Endothelial cell of umbilical vein (primary cell): ENCODE data around the gene NFATC3. TPM values are rescaled to one million over a fixed set of nuclear protein-coding genes. Genes with fewer than 3 reads are reported as not detected.

Experiments used
- BruUV-seq: library from RNA; stranded (reverse); fragments of 400-500 nt; replicated peaks from 2 replicates; lab custom pipeline; 2021; lab: Mats Ljungman, UMichigan
- CTCF ChIA-PET: fragments of 300-600, 350-600 bp; sonication (Branson Sonifier 250); formaldehyde crosslinking; loops from one replicate; lab custom pipeline; 2021; ENCODE audit warnings: antibody characterized with exemption, inconsistent platforms; lab: Charles Lee
- POLR2A ChIA-PET: fragments of 300-600, 350-600 bp; sonication (Branson Sonifier 250); formaldehyde crosslinking; loops from one replicate; lab custom pipeline; 2021; ENCODE audit warnings: antibody characterized with exemption, inconsistent platforms; lab: Charles Lee
- DNase-seq: peaks from one replicate; pipeline ENCODE4 v3.0.0-alpha.2; 2011; ENCODE audit warnings: low read depth, low spot score
- FAIRE-seq: peaks from 2 replicates; lab custom pipeline; 2011; peaks lifted over from hg19 to GRCh38; lab: Jason Lieb, UNC
- H2AFZ ChIP-seq: 2 replicates; pipeline ENCODE4 v1.6.0; 2012; ENCODE audit warnings: low read depth, low read length, control low read depth, inconsistent platforms
- H3K27ac ChIP-seq: 2 replicates; pipeline ENCODE4 v1.5.1; 2011; ENCODE audit warnings: low read depth, mild to moderate bottlenecking, control low read depth, low read length, moderate library complexity; ENCODE audit not compliant: insufficient read depth
- H3K27me3 ChIP-seq, 2 experiments: 2 replicates each; pipeline versions ENCODE4 v1.6.0 to v1.6.1; 2011; ENCODE audit warnings: low read length in 2 of 2, mixed read lengths in 1 of 2; ENCODE audit not compliant: control insufficient read depth in 2 of 2, insufficient read depth in 2 of 2
- H3K36me3 ChIP-seq, 2 experiments: 2 replicates in 1 of 2; 3 replicates in 1 of 2; pipeline ENCODE4 v1.5.1; 2011; ENCODE audit warnings: low read length in 2 of 2, mild to moderate bottlenecking in 1 of 2, moderate library complexity in 1 of 2; ENCODE audit not compliant: control insufficient read depth in 2 of 2, insufficient read depth in 2 of 2; ENCODE audit errors: extremely low read depth in 1 of 2
- H3K4me1 ChIP-seq: 3 replicates; pipeline ENCODE4 v1.5.1; 2011; ENCODE audit warnings: mild to moderate bottlenecking, low read length; ENCODE audit not compliant: control insufficient read depth, insufficient read depth; ENCODE audit errors: extremely low read depth
- H3K4me2 ChIP-seq: 2 replicates; pipeline ENCODE4 v1.6.1; 2011; ENCODE audit warnings: low read length, control low read depth, mixed read lengths; ENCODE audit not compliant: insufficient read depth
- H3K4me3 ChIP-seq, 3 experiments: fragments of 200-600 bp in 1 of 3; sonication (generic), shearing (Covaris generic) in 1 of 3; replicated peaks in 1 of 3; 2 replicates each; pipeline ENCODE4 v1.5.1; 2011 to 2016; ENCODE audit warnings: control low read depth in 3 of 3, low read length in 3 of 3, mild to moderate bottlenecking in 2 of 3, inconsistent platforms in 1 of 3, low read depth in 1 of 3, moderate library complexity in 1 of 3; ENCODE audit not compliant: insufficient read depth in 1 of 3
- H3K79me2 ChIP-seq: 2 replicates; pipeline ENCODE4 v1.6.0; 2012; ENCODE audit warnings: low read length, inconsistent platforms; ENCODE audit not compliant: control insufficient read depth, insufficient read depth
- H3K9ac ChIP-seq: replicated peaks from 2 replicates; pipeline ENCODE3; 2011; ENCODE audit warnings: low read length, control low read depth; ENCODE audit not compliant: insufficient read depth; ENCODE audit errors: extremely low read depth
- H3K9me1 ChIP-seq: replicated peaks from 3 replicates; pipeline ENCODE4 v1.6.0; 2011; ENCODE audit warnings: mild to moderate bottlenecking, low read length; ENCODE audit not compliant: control insufficient read depth, insufficient read depth; ENCODE audit errors: extremely low read depth
- H3K9me3 ChIP-seq: replicated peaks from 2 replicates; pipeline ENCODE4 v1.5.1; 2012; ENCODE audit warnings: low read length, inconsistent platforms; ENCODE audit not compliant: control insufficient read depth, insufficient read depth
- H4K20me1 ChIP-seq: replicated peaks from 2 replicates; pipeline ENCODE3; 2011; ENCODE audit warnings: mild to moderate bottlenecking, low read length; ENCODE audit not compliant: control insufficient read depth, insufficient read depth; ENCODE audit errors: extremely low read depth
- EZH2 ChIP-seq: IDR thresholded peaks from 2 replicates; pipeline ENCODE4 v1.6.1; 2012; ENCODE audit warnings: borderline replicate concordance, low read depth, mild to moderate bottlenecking, moderate library complexity, low read length, inconsistent platforms; ENCODE audit not compliant: severe bottlenecking
- FOS ChIP-seq: IDR thresholded peaks from 2 replicates; pipeline ENCODE4 v1.6.1; 2011; ENCODE audit warnings: mild to moderate bottlenecking, low read length, moderate library complexity, borderline replicate concordance; ENCODE audit not compliant: insufficient read depth
- GATA2 ChIP-seq: IDR thresholded peaks from 2 replicates; pipeline ENCODE4 v1.7.0; 2011; ENCODE audit warnings: low read depth, mild to moderate bottlenecking, moderate library complexity, mixed read lengths, low read length; ENCODE audit not compliant: insufficient read length, insufficient read depth
- JUN ChIP-seq: IDR thresholded peaks from 2 replicates; pipeline ENCODE4 v1.6.1; 2011; ENCODE audit warnings: borderline replicate concordance, low read depth; ENCODE audit not compliant: insufficient read length, insufficient read depth
- MYC ChIP-seq: IDR thresholded peaks from one replicate; pipeline ENCODE4 v1.6.1; 2011; ENCODE audit warnings: mild to moderate bottlenecking, low read depth, low read length
- POLR2A ChIP-seq: IDR thresholded peaks from 2 replicates; pipeline ENCODE4 v1.6.1; 2012; ENCODE audit warnings: low read depth, mild to moderate bottlenecking, control low read depth, low read length
- POLR2AphosphoS5 ChIP-seq: IDR thresholded peaks from 2 replicates; pipeline ENCODE4 v1.6.1; 2012; ENCODE audit warnings: low read depth, mild to moderate bottlenecking, control low read depth, low read length, moderate library complexity; ENCODE audit not compliant: insufficient read depth
- dilution Hi-C: fragments of 300-500 bp; cut with MboI; formaldehyde crosslinking; loops from one replicate; pipeline ENCODE4 v1.15.0; 2019; ENCODE audit warnings: low sequenced_read_pairs; ENCODE audit not compliant: extremely low pct_ligation_motif_present
- intact Hi-C: fragments of 100-400 bp; cut with micrococcal nuclease; formaldehyde crosslinking; loops from one replicate; pipeline ENCODE4 v1.10.0; 2022
- microRNA-seq: library from miRNA; unstranded; fragments of <30 nt; microRNA quantifications from one replicate; pipeline ENCODE4 v1.2.0, GENCODE V29; 2021; ENCODE audit warnings: borderline number of aligned reads, borderline replicate concordance
- polyA plus RNA-seq, 4 experiments: library from polyadenylated mRNA; depleted of rRNA in 3 of 4; stranded (reverse) in 3 of 4; unstranded in 1 of 4; fragments of >200 nt; gene quantifications; 2 replicates each; pipeline versions ENCODE4 v1.2.1 to v1.2.3, GENCODE V29; 2011 to 2012; ENCODE audit warnings: missing spikeins in 1 of 4
- small RNA-seq: library from RNA; depleted of rRNA; stranded (forward); fragments of <200 nt; gene quantifications from one replicate; pipeline ENCODE3, GENCODE V24; 2012; ENCODE audit warnings: low replicate concordance, low read depth; ENCODE audit not compliant: insufficient read depth, insufficient read length
- total RNA-seq: library from RNA; stranded (reverse); gene quantifications from 2 replicates; pipeline ENCODE4 v1.2.3, GENCODE V29; 2021
- TF ChIP-seq, protein P1 (sequence below), 2 donors: IDR thresholded peaks; 1 replicate in 1 of 2; 2 replicates in 1 of 2; pipeline ENCODE4 v1.5.1; 2011; ENCODE audit warnings: low read length in 2 of 2, mild to moderate bottlenecking in 2 of 2, moderate library complexity in 2 of 2, control low read depth in 1 of 2, inconsistent platforms in 1 of 2, low read depth in 1 of 2; ENCODE audit not compliant: insufficient read depth in 1 of 2; ENCODE audit errors: extremely low read depth in 1 of 2
- TF ChIP-seq, protein P2 (sequence below): IDR thresholded peaks from 2 replicates; pipeline ENCODE4 v1.6.1; 2011; ENCODE audit not compliant: insufficient read depth, insufficient read length

The NFATC3 gene
- total and polyA plus RNA-seq, 2 donors (not counting 3 experiments of a cell fraction or from before 2014, with no cell fraction given): 15.6 to 33.1 TPM

DNA sequence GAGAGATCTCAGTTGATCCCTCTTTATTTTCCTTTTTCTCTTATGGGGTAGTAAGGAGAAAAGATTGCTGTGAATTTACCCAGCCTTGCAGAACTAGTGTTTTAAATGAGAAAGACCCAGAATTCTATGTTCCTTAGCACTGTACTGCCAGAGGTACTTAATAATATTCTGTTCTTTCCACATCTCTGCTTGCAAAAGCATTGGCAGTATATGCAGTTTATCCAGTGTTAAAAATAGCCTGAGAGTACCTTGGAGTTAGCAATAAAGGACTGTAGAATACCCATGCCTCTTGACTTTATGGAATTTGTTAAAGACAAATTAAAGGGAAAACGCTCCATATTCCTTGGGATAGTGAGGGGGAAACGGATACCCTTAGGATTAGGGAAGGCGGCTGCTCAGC, 191.1 kb downstream of the NFATC3 start:
- H3K4me1 ChIP-seq: no peaks in the 10 kb centered on the region
- BruUV-seq: no TSS peak
- H3K9me1 ChIP-seq: no peaks in the 10 kb centered on the region
- H3K27me3 ChIP-seq: no peaks in the 10 kb centered on the region
- H4K20me1 ChIP-seq: no peaks in the 10 kb centered on the region
- dilution Hi-C loops: no loop called here
- no peak overlapping the region for H3K4me2 ChIP-seq
- intact Hi-C loops: no loop called here
- H3K9me3 ChIP-seq: no peaks in the 10 kb centered on the region
- H2AFZ ChIP-seq: no peak overlapping the region
- FAIRE-seq (no peak), DNase-seq (no peak)
- ChIA-PET POLR2A (no interaction called here), CTCF (interaction anchor here (1.2 to 2.1 kb wide), 3 partner anchors 12 to 53 kb away, joined by 3 to 4 read pairs (median 3); no protein-coding TSS in a partner anchor)
- H3K4me3 ChIP-seq: no peak overlapping the region
- TF ChIP-seq EZH2 (no peak), POLR2A (no peak), FOS (no peak), MYC (no peak), JUN (no peak), POLR2AphosphoS5 (no peak), GATA2 (no peak)
- TF ChIP-seq, protein P1, sequence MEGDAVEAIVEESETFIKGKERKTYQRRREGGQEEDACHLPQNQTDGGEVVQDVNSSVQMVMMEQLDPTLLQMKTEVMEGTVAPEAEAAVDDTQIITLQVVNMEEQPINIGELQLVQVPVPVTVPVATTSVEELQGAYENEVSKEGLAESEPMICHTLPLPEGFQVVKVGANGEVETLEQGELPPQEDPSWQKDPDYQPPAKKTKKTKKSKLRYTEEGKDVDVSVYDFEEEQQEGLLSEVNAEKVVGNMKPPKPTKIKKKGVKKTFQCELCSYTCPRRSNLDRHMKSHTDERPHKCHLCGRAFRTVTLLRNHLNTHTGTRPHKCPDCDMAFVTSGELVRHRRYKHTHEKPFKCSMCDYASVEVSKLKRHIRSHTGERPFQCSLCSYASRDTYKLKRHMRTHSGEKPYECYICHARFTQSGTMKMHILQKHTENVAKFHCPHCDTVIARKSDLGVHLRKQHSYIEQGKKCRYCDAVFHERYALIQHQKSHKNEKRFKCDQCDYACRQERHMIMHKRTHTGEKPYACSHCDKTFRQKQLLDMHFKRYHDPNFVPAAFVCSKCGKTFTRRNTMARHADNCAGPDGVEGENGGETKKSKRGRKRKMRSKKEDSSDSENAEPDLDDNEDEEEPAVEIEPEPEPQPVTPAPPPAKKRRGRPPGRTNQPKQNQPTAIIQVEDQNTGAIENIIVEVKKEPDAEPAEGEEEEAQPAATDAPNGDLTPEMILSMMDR (IDR thresholded peaks at IDR 0.05; ENCODE audit: extremely low read depth in 1 of 2, insufficient read depth in 1 of 2, low read depth in 1 of 2, low read length in 2 of 2): no peak
- TF ChIP-seq, protein P2, sequence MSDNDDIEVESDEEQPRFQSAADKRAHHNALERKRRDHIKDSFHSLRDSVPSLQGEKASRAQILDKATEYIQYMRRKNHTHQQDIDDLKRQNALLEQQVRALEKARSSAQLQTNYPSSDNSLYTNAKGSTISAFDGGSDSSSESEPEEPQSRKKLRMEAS: no peak
- H3K36me3 ChIP-seq: peaks cover 0 to 26% of the 10 kb centered on the region in 2 experiments
- H3K9ac ChIP-seq: no peak overlapping the region
- H3K79me2 ChIP-seq: peaks cover 56% of the 10 kb centered on the region
- no peak overlapping the region for H3K27ac ChIP-seq

Small RNA genes within 50 kb of the gene (microRNA-seq; reads per million reads assigned to microRNA genes)
- gene MIR6773: not detected

Small RNA genes within 50 kb of the gene (small RNA-seq; reads per million reads assigned to genes)
- gene RF00019 (not detected), gene RF00554 (not detected)

Other genes starting within 250 kb of the NFATC3 start
- 22.6 and 24.0 TPM in 2 replicates for gene THAP11, start 243.1 kb upstream of the NFATC3 start, total RNA-seq
- 25.9 and 27.5 TPM in 2 replicates for gene THAP11, start 243.1 kb upstream of the NFATC3 start, polyA plus RNA-seq
- gene NUTF2, start 238.4 kb upstream of the NFATC3 start, total RNA-seq: 199 and 208 TPM in 2 replicates
- 273 and 425 TPM in 2 replicates for gene NUTF2, start 238.4 kb upstream of the NFATC3 start, polyA plus RNA-seq
- 57.5 and 60.3 TPM in 2 replicates for gene CENPT, start 237.7 kb upstream of the NFATC3 start, total RNA-seq
- 61.3 and 70.3 TPM in 2 replicates for gene CENPT, start 237.7 kb upstream of the NFATC3 start, polyA plus RNA-seq
- 68.0 and 81.2 TPM in 2 replicates for gene EDC4, start 212.3 kb upstream of the NFATC3 start, total RNA-seq
- gene EDC4, start 212.3 kb upstream of the NFATC3 start, polyA plus RNA-seq: 57.5 and 71.6 TPM in 2 replicates
- not detected in 2 replicates for gene NRN1L, start 200.5 kb upstream of the NFATC3 start, total RNA-seq
- 0.37 and 1.0 TPM in 2 replicates for gene NRN1L, start 200.5 kb upstream of the NFATC3 start, polyA plus RNA-seq
- gene PSKH1, start 192.1 kb upstream of the NFATC3 start, total RNA-seq: 25.9 and 27.0 TPM in 2 replicates
- 42.6 and 48.8 TPM in 2 replicates for gene PSKH1, start 192.1 kb upstream of the NFATC3 start, polyA plus RNA-seq
- gene CTRL, start 153.5 kb upstream of the NFATC3 start, total RNA-seq: 1.0 and 1.8 TPM in 2 replicates
- 1.1 TPM in 2 replicates for gene CTRL, start 153.5 kb upstream of the NFATC3 start, polyA plus RNA-seq
- 32.7 and 40.8 TPM in 2 replicates for gene PSMB10, start 148.5 kb upstream of the NFATC3 start, total RNA-seq
- 54.7 and 80.3 TPM in 2 replicates for gene PSMB10, start 148.5 kb upstream of the NFATC3 start, polyA plus RNA-seq
- 44.9 and 46.1 TPM in 2 replicates for gene LCAT, start 141.2 kb upstream of the NFATC3 start, total RNA-seq
- 22.6 and 32.5 TPM in 2 replicates for gene LCAT, start 141.2 kb upstream of the NFATC3 start, polyA plus RNA-seq
- 99.0 and 114 TPM in 2 replicates for gene SLC12A4, start 116.7 kb upstream of the NFATC3 start, total RNA-seq
- gene SLC12A4, start 116.7 kb upstream of the NFATC3 start, polyA plus RNA-seq: 110 and 124 TPM in 2 replicates
- not detected in 2 replicates for gene DPEP3, start 104.9 kb upstream of the NFATC3 start, total RNA-seq
- 0.03 and 0.06 TPM in 2 replicates for gene DPEP3, start 104.9 kb upstream of the NFATC3 start, polyA plus RNA-seq
- gene DPEP2, start 85.9 kb upstream of the NFATC3 start, total RNA-seq: 0.18 and 0.27 TPM in 2 replicates
- gene DPEP2, start 85.9 kb upstream of the NFATC3 start, polyA plus RNA-seq: 1.7 and 1.8 TPM in 2 replicates
- not detected in 2 replicates for gene DPEP2NB, start 69.5 kb upstream of the NFATC3 start, total RNA-seq
- not detected in 2 replicates for gene DPEP2NB, start 69.5 kb upstream of the NFATC3 start, polyA plus RNA-seq
- 7.9 and 8.4 TPM in 2 replicates for gene DDX28, start 62.1 kb upstream of the NFATC3 start, total RNA-seq
- gene DDX28, start 62.1 kb upstream of the NFATC3 start, polyA plus RNA-seq: 12.5 and 14.9 TPM in 2 replicates
- gene DUS2, start 62.1 kb upstream of the NFATC3 start, total RNA-seq: 20.3 and 21.7 TPM in 2 replicates
- 14.7 and 16.4 TPM in 2 replicates for gene DUS2, start 62.1 kb upstream of the NFATC3 start, polyA plus RNA-seq
- gene ESRP2, start 150.8 kb downstream of the NFATC3 start, total RNA-seq: 0.66 and 0.99 TPM in 2 replicates
- 0.57 and 0.70 TPM in 2 replicates for gene ESRP2, start 150.8 kb downstream of the NFATC3 start, polyA plus RNA-seq
- gene PLA2G15, start 160.0 kb downstream of the NFATC3 start, total RNA-seq: 24.0 and 24.3 TPM in 2 replicates
- gene PLA2G15, start 160.0 kb downstream of the NFATC3 start, polyA plus RNA-seq: 41.8 and 45.4 TPM in 2 replicates
- gene SLC7A6, start 179.2 kb downstream of the NFATC3 start, total RNA-seq: 68.0 and 68.7 TPM in 2 replicates
- gene SLC7A6, start 179.2 kb downstream of the NFATC3 start, polyA plus RNA-seq: 86.5 and 92.0 TPM in 2 replicates
- gene SLC7A6OS, start 225.6 kb downstream of the NFATC3 start, total RNA-seq: 22.0 and 22.9 TPM in 2 replicates
- 7.1 and 8.3 TPM in 2 replicates for gene SLC7A6OS, start 225.6 kb downstream of the NFATC3 start, polyA plus RNA-seq
- gene PRMT7, start 225.6 kb downstream of the NFATC3 start, total RNA-seq: 33.8 and 43.4 TPM in 2 replicates
- gene PRMT7, start 225.6 kb downstream of the NFATC3 start, polyA plus RNA-seq: 54.6 and 57.9 TPM in 2 replicates